GM19043 (cell line): ENCODE results near the gene AUP1.

ENCODE experiments used
- ATAC-seq: cut with Tn5 transposase; IDR thresholded peaks from one replicate; pipeline ENCODE4 v1.9.1; 2021; ENCODE audit warnings: low read depth; ENCODE audit not compliant: unreplicated experiment

Gene AUP1

DNA sequence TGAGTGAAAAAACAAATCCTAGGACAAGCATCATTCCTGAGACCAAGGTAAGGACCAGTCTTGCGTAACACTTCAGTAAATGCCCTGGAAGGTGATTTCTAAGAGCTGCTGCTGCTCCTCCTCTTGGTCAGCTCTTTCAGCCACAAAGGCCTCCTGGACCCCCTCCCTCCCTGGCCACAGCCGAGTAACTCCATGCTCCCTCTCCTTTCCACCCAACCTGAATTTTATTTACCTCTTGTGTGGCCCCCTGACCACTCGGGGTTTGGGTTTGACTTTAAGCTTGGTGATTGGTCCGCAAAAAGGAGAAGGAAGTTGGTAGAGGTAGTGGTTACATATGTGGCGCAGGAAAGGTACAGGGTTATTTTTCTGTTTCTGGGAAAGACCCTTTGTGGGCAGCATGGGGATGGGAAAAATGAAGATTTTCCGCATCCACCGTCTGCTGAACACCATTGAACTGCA lies 9.4 kb upstream of the AUP1 start:
- no peak for ATAC-seq

DNA sequence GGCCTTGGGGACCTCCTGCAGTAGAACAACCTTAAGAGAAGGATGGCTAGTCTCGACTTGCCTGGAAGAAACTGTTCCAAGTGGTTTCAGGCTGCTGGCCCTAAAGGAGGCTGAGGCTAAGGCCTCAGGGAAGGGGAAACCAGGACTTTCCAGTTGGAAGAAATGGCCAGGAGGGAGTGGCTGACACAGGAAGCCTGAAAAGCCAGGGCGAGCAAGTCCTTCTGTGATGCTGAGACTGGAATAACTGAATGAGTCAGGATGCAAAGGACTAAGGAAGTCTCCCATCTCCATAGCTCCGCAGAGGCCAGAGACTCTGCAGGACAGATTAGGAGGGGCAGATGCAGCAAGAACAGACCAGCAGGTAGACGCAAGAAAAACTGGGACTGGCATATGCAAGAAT lies 7.6 kb upstream of the AUP1 start:
- ATAC-seq, result no peak

DNA sequence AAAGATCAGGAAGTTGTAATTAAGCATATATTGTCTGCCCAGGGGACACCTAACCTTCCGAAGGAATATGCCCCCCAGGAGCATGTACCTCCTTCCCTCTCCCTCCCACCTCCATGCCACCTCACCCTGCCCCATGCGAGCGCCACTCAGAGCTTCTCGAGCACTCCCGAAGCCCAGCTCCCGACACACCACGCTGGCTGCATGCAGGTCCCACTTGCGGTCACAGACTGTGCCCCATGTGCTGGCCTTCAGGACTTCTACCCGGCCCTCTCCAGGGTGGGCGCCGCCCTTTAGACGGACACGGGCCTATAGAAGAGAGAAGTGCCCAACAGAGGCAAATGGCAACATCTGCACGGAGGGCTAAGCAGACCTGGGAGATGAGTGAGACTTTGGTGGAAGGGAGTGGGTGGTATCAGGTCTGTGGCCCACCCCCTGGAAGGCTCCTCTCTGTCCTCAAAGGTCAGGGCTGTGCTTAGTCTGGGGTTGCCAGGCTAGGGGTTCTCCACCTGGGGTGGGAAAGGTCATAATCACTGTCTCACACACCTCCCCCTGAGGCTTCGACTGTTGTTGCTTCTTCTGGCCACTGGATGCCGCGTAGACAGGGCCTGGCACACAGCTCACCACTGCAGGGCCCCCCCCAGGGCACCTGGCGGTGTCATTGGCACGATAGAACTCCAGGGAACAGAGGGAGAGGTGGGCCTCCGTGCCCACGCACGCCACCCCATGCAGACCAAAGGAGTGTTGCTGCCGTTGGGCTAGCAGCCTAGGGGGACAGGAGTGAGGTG lies 6.9 kb upstream of the AUP1 start:
- ATAC-seq, result no peak

DNA sequence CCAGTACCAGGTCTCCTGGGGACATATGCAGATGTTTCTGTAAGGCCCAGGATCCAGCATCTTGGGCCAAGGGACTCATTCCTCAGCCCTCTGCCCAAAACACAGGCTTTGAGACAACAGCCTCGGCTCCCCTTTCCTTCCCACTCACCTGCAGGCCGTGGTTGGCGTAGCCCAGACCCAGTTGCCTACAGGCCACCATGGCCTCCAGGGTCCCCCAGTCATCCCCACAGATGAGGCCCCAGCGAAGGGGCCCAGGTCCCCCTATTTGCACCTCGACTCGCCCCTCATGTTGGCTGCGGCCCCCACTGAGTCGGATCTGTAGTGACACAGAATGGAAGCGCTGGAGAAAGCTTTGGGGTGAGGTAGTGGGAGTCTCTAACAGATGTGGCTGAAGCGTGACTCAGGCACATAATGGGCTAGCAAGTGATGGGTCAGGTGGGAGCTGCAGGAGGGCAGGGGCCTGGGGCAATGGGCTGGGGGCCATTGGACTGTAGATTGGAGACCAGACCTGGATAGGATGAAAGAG lies 6.0 kb upstream of the AUP1 start:
- no peak for ATAC-seq

DNA sequence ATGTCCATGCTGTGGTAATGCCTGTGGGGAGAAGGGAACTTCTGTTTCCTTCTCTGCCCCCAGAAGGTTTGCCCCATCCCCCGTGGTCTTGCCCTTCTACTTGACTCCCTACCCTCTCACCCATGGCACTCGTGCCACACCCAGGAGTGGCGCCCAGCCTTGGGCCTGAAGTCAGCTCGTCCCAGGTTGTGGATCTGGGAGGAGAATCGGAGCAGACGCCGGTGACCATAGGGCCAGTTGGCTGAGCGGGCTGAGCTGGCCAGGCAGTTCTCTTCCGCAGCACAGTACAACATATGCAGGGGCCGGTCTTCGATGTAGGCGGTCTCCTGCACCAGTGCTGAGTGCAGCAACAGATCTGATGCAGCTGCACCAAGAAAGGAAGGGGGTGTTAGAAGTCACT lies 4.9 kb upstream of the AUP1 start:
- ATAC-seq, result no peak

DNA sequence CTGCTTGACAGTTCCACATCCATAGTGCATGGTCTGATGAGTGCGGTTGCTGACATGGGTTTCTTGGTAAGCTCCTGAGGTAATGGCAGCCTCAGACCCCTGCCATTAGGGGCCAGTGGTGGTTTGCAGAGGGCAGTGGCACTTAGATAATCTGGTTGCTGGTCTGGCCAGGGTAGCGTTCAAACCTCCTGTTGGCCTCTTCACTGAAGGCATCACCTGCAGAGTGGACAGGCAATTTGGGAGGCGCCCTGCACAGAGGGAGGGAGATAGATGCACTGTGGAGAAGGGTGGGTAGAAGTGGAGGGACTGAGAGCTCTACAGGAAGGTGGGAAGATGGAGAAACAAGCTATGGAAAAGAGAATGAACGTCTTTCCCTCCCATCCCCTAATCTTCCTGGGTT lies 4.0 kb upstream of the AUP1 start:
- no peak for ATAC-seq

DNA sequence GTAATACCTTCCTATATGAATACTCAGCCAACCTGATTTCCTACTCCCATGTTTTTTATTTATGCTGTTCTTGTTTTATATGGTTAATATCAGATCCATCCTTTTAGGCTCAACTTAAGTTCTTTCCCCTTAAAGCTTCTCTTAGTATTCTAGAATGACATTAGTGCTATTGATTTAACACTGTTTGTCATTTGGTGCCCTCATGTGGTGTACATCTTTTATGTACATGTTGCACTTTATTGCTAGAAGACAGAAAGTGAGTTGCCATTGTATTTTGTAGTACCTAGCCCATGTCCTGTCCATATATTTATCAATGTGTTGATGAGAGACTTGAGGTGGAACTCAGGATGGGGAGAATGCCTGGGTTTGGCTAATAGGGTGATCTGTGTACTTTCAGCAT lies 2.7 kb upstream of the AUP1 start:
- ATAC-seq, result no peak

DNA sequence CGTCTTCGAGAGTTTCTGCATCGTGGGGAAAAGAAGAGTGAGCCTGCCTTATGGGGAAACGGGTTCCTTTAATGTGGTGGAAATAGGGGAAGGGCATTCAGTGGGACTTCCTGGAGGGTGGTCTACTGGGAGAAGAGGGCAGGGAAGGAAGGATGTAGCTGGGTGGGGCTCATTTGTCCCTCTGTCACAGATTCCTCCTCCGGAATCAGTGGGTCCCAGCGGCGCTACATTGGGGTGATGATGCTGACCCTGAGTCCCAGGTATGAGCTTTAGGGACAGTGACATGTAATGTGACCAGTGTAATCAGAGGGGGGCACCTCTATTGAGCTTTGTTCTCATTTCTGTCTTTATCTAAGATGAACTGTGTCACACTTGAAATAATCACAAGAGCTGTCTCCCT lies 2.2 kb upstream of the AUP1 start:
- ATAC-seq, result no peak

DNA sequence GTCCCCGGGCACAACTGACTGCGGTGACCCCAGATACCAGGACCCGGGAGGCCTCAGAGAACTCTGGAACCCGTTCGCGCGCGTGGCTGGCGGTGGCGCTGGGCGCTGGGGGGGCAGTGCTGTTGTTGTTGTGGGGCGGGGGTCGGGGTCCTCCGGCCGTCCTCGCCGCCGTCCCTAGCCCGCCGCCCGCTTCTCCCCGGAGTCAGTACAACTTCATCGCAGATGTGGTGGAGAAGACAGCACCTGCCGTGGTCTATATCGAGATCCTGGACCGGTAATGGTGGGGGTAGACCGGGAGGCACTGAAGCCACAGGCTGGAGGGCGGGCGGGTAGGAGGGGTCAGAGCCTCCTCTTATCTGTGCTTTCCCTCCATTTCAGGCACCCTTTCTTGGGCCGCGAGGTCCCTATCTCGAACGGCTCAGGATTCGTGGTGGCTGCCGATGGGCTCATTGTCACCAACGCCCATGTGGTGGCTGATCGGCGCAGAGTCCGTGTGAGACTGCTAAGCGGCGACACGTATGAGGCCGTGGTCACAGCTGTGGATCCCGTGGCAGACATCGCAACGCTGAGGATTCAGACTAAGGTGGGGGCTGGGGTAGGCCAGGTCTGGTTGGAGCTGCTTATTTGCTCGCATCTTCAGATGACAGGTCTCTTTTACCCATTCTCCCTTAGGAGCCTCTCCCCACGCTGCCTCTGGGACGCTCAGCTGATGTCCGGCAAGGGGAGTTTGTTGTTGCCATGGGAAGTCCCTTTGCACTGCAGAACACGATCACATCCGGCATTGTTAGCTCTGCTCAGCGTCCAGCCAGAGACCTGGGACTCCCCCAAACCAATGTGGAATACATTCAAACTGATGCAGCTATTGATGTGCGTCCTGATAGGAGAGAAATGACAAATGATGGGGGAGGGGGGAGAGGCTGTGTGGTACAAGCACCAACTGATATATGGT lies 1.0 kb upstream of the AUP1 start:
- ATAC-seq, result no peak

DNA sequence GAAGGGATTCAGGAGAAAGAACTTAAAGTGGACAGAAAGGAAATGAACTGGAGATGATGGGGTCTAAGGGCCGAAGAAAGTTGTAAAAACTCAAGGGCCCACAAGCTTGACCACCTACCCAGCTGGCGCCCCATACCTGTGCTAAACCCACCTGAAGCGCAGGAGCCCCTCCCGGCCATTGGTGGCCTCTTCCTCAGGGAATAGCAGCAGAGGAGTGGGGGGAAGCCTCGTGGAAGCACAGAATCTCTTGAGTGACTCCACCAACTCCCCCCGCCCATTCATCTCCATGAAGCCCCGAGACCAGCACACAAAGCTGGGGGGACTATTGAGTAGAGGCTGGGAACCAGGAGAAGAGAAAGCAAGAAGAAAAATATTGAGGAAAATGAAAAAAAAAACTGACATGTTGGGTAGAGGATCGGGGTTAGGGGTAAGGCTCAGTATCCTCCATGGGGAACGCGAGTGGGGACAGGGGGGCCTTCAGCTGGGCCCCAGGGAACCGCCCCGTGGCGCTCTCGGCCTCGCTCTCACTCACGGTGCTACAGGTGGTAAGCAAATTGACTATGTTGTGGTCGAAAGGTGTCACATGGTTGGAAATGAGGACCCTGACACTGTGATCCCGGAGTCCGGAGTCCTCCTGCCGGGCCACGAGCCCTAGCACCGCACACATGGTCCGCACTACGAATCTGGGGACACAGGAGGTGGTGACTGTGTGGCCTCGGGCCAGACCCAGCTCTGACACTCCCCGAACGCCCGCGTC lies 728 bp downstream of the AUP1 start:
- ATAC-seq, result no peak

DNA sequence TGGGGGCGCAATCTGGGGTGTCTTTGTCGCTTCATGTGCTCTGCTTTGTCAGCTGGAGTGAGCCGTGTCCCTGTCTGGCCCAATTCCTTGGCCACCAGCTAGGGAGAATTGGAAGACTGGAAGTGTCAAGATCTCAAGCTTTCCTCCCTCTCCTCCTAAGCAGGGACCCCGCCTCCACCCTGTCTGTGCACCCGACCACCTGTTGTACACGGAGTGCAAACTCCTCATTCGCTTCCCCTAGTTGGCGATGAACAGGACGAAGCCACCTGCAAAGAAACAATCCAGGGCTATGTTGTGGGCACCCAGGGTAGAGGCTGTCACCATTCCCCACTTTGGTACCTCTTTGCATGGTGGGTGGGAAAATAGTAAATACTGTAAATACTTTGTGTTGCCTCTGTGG lies 1.8 kb downstream of the AUP1 start:
- ATAC-seq, result no peak

DNA sequence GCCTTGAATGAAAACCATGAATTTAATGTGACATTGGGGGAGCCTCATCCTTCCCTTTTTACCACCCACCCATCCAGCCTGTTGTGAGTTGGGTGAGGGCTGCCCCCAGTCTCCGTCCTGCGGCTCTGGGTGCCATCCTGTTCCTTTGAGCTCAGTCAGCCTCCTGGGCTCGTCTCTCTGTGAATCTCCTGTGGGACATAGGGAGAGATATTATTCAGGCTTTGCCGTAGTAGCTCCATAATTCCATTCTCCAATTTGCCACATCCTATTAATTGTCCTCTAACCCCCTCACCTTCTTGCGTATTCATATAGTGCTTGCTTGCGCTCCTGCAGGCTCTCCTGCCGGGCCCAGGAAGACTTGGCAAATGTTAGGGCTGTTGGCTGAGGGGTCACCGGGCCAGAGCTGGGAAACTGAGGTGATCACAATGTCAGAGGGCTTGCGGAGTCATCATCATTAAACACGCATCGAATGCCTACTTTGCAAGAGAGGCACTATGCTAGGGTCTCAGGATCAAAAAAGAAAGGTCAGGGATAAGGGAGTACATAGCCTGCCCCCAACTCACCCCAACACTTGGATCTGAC lies 2.8 kb downstream of the AUP1 start:
- no peak for ATAC-seq

DNA sequence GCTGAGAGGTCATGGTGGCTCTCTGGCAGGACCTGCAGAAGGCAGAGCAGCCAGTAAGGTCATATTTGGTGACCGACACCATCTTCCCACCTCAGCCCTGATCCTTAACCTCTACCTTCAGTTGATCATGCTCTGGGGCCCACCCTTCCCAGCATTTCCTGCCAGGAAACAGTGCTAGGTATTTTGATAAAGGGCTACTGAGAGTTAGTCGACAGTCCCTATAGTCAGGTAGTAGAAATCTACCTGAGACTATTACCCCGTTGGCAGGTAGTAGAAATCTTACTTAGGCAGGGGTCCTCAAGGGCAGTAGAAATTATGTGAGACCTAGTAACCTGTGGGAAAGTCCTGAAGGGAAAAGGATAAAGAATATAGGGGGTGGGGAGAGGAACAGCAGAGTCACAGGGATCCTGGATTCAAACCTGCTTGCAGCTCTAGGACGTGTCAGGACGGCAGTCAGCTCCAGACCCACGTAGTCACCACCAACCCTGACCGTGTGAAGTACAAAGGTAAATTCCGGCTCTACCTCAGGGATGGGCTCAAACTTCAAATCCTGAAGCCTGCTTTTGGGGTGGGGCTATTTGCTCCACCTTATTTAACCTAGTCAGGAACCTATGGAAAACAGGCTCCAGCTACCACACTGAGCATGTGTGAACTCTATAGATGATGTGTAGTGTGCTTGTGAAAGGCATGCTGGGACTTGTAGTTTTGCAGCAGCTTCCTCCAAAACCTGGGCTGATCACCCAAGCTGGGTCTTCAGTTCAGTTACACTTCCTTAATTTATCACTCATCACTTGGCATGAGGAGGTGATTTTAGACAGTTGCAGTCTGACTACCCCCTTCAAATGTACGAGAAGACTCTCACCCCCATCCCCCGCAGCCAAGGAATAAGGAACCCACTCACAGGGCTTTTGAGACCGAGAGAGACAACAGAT lies 3.5 kb downstream of the AUP1 start, which contains the start of gene DQX1:
Gene DQX1 (minus strand): TSS at position 515 of the 932 bp plus-strand sequence. CDS start 502 bp downstream, at position 13.
- ATAC-seq, result no peak

DNA sequence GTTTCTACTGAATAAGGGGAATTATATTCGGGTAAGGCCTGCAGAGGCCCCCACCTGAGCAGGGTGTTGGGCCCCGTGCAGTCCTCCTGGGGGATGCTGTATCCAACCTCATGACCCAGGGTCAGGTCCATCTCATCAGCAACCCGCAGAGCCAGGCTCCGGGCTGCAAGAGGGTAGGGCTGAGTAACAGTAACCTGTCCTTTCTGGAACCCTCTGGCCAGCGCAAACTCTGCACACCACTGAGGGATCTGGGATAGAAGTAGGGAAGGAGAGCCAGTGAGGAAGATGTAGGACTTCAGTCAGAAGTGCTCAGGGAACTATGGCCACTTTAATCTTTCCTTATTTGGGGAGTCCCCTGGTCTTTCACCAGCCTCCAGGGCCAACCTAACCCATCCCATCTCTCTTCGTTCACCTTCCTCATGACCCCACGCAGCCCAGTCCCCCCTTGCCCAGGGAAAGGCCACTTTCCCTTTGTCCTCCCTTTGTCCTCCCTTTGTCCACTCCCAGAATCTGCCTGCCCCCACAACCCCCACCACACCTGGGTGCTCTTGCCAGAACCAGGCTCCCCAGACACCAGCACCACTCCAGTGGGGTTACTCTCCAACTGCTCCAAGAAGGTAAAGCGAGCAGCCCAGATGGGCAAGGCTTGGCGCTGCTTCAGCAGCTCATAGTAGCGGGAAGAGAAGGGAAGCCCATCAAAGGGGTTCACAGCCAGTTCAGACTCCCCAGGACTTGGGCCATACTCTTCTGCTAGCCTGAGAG lies 4.4 kb downstream of the AUP1 start:
- no peak for ATAC-seq

DNA sequence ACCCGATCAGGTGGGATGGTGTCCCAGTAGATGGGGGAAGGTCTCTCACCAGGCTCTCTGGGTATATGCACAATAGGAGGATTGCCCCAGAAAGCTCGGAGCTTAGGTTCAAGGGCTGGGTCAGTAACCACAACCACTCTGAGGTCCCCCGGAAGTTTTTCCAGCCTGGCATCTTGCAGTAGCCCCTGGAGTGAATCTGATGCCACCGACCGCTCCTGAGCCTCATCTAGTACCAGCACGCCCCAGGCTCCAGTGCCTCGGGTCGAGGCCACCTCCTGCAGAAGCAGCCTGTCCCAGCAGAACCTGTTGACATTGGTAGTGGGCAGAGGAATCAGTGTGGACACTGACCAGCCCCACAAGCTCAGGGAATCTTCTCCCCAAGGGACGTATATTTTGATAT lies 5.5 kb downstream of the AUP1 start:
- ATAC-seq, result no peak

DNA sequence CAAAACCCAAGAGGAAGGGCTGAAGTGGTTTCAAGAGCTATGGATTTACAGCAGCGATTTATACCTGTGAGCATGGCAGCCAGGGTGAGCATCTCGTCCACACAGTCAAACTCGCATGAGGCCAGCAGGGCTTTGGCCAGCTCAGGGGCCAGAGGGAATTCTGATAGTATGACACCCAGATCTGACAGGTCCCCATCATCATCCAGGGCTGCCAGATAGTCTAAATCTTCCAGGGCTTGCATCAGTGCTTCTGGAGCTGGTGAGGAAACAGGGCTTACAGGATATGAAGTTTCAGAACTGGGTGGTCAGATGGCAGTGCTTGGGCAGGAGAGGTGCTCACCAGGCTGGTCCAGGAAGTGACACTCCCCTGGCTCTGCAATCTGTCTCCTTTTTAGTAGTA lies 7.0 kb downstream of the AUP1 start:
- no peak for ATAC-seq

DNA sequence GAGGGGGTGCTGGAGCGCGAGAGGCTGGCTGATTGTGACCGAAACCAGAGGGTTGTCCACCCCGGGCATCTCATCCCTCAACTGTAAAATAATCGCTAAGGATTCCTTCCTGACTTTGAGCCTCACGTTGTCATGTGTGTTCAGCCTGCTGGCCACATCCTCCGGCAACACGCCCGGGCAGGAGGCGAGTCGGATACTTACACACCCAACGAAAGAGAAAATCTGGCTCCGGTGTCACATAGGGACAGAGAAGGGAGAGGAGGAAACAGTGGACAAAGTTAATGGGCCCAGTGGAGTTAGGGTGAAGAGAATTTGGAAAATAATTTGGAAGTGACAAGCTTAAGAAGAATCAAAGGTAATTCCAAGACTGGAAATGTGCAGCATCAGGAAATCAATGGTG lies 12.9 kb downstream of the AUP1 start:
- no peak for ATAC-seq

DNA sequence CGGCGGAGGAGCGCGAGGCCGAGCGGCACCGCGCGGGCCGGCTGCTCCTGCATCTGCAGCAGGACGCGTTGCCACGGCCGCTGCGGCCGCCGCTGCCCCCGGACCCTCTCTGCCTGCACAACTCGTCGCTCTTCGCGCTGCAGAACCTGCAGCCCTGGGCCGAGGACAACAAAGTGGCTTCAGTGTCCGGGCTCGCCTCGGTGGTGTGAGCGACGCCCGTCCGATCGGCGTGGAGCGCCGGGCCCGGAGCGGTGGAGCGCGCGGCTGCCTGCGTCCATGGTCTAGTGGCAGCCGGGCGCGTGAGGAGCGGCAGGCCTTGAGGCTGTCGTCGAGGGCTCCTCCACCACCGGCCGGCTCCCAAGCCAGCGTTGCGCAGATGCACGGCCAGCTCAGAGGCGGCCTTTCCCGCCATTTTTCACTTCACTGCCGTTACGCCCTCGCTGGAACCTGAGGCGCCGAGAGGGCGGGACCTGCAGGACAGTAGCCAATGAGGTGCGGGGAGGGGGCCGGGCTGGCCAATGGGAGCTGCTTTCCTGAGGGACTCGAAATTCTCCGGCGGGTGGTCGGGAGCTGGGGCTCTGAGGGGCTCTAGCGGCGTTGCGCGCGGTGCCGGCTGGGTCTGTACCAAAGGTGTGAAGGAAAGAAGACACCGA lies 13.4 kb downstream of the AUP1 start:
- ATAC-seq, result no peak
